Measurements from ENCODE around the gene INPP4B.
A peak's percentile ranks its signal among the peaks of the same experiment; 100 is the strongest.

Gene INPP4B

GRCh38 chr4:142281999-142282398, 564.1 kb downstream of the INPP4B start:
- FAIRE-seq, result no peak

GRCh38 chr4:142278663-142279062, 567.4 kb downstream of the INPP4B start:
- no peak for FAIRE-seq

- no peak for FAIRE-seq
These were observed 567.9 kb downstream of the INPP4B start for GRCh38 chr4:142278171-142278570.

- FAIRE-seq, result no peak
These were observed 572.0 kb downstream of the INPP4B start for GRCh38 chr4:142274137-142274536.

- peak; percentile 33 for FAIRE-seq
These were observed 573.6 kb downstream of the INPP4B start for GRCh38 chr4:142272452-142272851.

- no peak for FAIRE-seq
These were observed 574.3 kb downstream of the INPP4B start for GRCh38 chr4:142271832-142272231.

GRCh38 chr4:142267101-142267500, 579.0 kb downstream of the INPP4B start:
- FAIRE-seq, result no peak

GRCh38 chr4:142265946-142266345, 580.2 kb downstream of the INPP4B start:
- no peak for FAIRE-seq

GRCh38 chr4:142265536-142265935, 580.6 kb downstream of the INPP4B start:
- no peak for FAIRE-seq

GRCh38 chr4:142264961-142265360, 581.1 kb downstream of the INPP4B start:
- FAIRE-seq, result no peak

- no peak for FAIRE-seq
These were observed 583.1 kb downstream of the INPP4B start for GRCh38 chr4:142262956-142263355.

- FAIRE-seq, result no peak
These were observed 597.2 kb downstream of the INPP4B start for GRCh38 chr4:142248946-142249345.

- no peak for FAIRE-seq
These were observed 602.8 kb downstream of the INPP4B start for GRCh38 chr4:142243255-142243654.

- FAIRE-seq, result no peak
These were observed 603.9 kb downstream of the INPP4B start for GRCh38 chr4:142242156-142242555.

GRCh38 chr4:142238589-142238988, 607.5 kb downstream of the INPP4B start:
- no peak for FAIRE-seq

- FAIRE-seq, result no peak
These were observed 609.8 kb downstream of the INPP4B start for GRCh38 chr4:142236268-142236667.

- FAIRE-seq, result no peak
These were observed 614.3 kb downstream of the INPP4B start for GRCh38 chr4:142231787-142232186.

GRCh38 chr4:142230991-142231390, 615.1 kb downstream of the INPP4B start:
- FAIRE-seq, result no peak

- no peak for FAIRE-seq
These were observed 620.1 kb downstream of the INPP4B start for GRCh38 chr4:142226014-142226413.

GRCh38 chr4:142222127-142222526, 624.0 kb downstream of the INPP4B start:
- FAIRE-seq, result no peak

GRCh38 chr4:142218726-142219125, 627.4 kb downstream of the INPP4B start:
- peak; percentile 21 for FAIRE-seq

- no peak for FAIRE-seq
These were observed 634.7 kb downstream of the INPP4B start for GRCh38 chr4:142211444-142211843.

- FAIRE-seq, result no peak
These were observed 642.6 kb downstream of the INPP4B start for GRCh38 chr4:142203505-142203904.

- no peak for FAIRE-seq
These were observed 643.4 kb downstream of the INPP4B start for GRCh38 chr4:142202404-142203332.

- FAIRE-seq, result no peak
These were observed 645.1 kb downstream of the INPP4B start for GRCh38 chr4:142201041-142201440.
